Sigmoid colon (tissue), 4 donors: ENCODE data around the gene RPL4.
"Not testable (repeated sequence)": the region's sequence is repeated elsewhere in the genome, so short reads cannot be mapped to it uniquely, and the experiment has no call there.

Experiments used
- EP300 ChIP-seq, 4 donors: sonication (generic); formaldehyde crosslinking; IDR thresholded peaks; one replicate each; pipeline ENCODE4 v1.6.1; 2017; ENCODE audit warnings: antibody characterized with exemption in 4 of 4
- POLR2A ChIP-seq, 2 donors: fragments of 450-650 bp; IDR thresholded peaks; one replicate each; pipeline ENCODE4 v1.6.1; 2016; ENCODE audit warnings: antibody characterized with exemption in 2 of 2, mild to moderate bottlenecking in 2 of 2, moderate library complexity in 2 of 2
- POLR2AphosphoS5 ChIP-seq, 4 donors: sonication (generic); formaldehyde crosslinking; IDR thresholded peaks; one replicate each; pipeline ENCODE4 v1.6.1; 2017; ENCODE audit warnings: antibody characterized with exemption in 4 of 4
- TF ChIP-seq, protein P1 (sequence below), 4 experiments: fragments of 450-650 bp in 3 of 4; fragments of 200-600 bp in 1 of 4; IDR thresholded peaks; one replicate each; pipeline ENCODE4 v1.5.1; 2016 to 2019; ENCODE audit warnings: antibody characterized with exemption in 4 of 4, mild to moderate bottlenecking in 3 of 4, moderate library complexity in 2 of 4

DNA sequence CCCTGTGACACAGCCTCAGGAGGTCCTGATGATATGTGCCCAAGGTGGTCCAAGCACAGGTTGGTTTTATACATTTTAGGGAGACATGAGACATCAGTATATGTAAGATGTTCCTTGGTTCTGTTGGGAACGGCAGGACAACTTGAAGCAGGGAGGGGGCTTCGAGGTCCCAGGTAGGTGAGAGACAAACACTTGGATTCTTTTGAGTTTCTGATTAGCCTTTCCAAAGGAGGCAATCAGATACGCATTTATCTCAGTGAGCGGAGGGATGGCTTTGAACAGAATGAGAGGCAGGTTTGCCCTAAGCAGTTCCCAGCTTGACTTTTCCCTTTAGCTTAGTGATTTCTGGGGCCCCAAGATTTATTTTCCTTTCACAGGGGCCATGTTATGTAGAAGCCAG is 33.8 kb downstream of the RPL4 start:
- not testable (repeated sequence) for TF ChIP-seq POLR2AphosphoS5, POLR2A, EP300 (IDR thresholded peaks at IDR 0.05)
- TF ChIP-seq, protein P1, sequence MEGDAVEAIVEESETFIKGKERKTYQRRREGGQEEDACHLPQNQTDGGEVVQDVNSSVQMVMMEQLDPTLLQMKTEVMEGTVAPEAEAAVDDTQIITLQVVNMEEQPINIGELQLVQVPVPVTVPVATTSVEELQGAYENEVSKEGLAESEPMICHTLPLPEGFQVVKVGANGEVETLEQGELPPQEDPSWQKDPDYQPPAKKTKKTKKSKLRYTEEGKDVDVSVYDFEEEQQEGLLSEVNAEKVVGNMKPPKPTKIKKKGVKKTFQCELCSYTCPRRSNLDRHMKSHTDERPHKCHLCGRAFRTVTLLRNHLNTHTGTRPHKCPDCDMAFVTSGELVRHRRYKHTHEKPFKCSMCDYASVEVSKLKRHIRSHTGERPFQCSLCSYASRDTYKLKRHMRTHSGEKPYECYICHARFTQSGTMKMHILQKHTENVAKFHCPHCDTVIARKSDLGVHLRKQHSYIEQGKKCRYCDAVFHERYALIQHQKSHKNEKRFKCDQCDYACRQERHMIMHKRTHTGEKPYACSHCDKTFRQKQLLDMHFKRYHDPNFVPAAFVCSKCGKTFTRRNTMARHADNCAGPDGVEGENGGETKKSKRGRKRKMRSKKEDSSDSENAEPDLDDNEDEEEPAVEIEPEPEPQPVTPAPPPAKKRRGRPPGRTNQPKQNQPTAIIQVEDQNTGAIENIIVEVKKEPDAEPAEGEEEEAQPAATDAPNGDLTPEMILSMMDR (IDR thresholded peaks at IDR 0.05) = not testable (repeated sequence)
